H1 (cell line): ENCODE measurements around the gene MCCD1. TPM values are rescaled to one million over a fixed set of nuclear protein-coding genes. Genes with fewer than 3 reads are reported as not detected.

ENCODE experiments used
- CTCF ChIA-PET: fragments of 300-600 bp; sonication (Branson Sonifier 250); formaldehyde crosslinking; loops from one replicate; lab custom pipeline; 2021; ENCODE audit not compliant: partially characterized antibody; lab: Charles Lee
- POLR2A ChIA-PET: fragments of 300-600 bp; sonication (Branson Sonifier 250); formaldehyde crosslinking; loops from one replicate; lab custom pipeline; 2021; ENCODE audit warnings: inconsistent platforms; ENCODE audit not compliant: partially characterized antibody; lab: Charles Lee
- DNase-seq, 2 experiments: peaks; one replicate each; pipeline versions ENCODE4 v3.0.0 to v3.0.0-alpha.2; 2010 to 2022; ENCODE audit warnings: low spot score in 2 of 2, low read depth in 1 of 2, mixed read lengths in 1 of 2
- FAIRE-seq: peaks from 2 replicates; lab custom pipeline; 2011; peaks lifted over from hg19 to GRCh38; lab: Jason Lieb, UNC
- H2AFZ ChIP-seq: 2 replicates; pipeline ENCODE4 v1.8.1; 2012; ENCODE audit warnings: low read length, inconsistent platforms
- H2AK5ac ChIP-seq: 2 replicates; pipeline ENCODE4 v1.6.1; 2013; ENCODE audit warnings: low read depth, low read length
- H2BK120ac ChIP-seq: replicated peaks from 2 replicates; pipeline ENCODE3; 2013; ENCODE audit warnings: low read depth, low read length, inconsistent platforms
- H2BK12ac ChIP-seq: 2 replicates; pipeline ENCODE4 v1.6.1; 2013; ENCODE audit warnings: low read depth, low read length
- H2BK15ac ChIP-seq: 2 replicates; pipeline ENCODE4 v1.6.1; 2013; ENCODE audit warnings: low read length
- H2BK20ac ChIP-seq: 2 replicates; pipeline ENCODE4 v1.6.1; 2013; ENCODE audit warnings: low read length
- H2BK5ac ChIP-seq: 2 replicates; pipeline ENCODE4 v1.6.1; 2013; ENCODE audit warnings: low read depth, low read length
- H3K14ac ChIP-seq: 2 replicates; pipeline ENCODE4 v1.6.1; 2013; ENCODE audit warnings: inconsistent platforms; ENCODE audit not compliant: insufficient read length
- H3K18ac ChIP-seq: 2 replicates; pipeline ENCODE4 v1.6.1; 2013; ENCODE audit warnings: low read length; ENCODE audit errors: extremely low read depth
- H3K23ac ChIP-seq: 2 replicates; pipeline ENCODE4 v1.6.1; 2013; ENCODE audit warnings: inconsistent platforms; ENCODE audit not compliant: insufficient read length
- H3K23me2 ChIP-seq: 2 replicates; pipeline ENCODE4 v1.6.1; 2013; ENCODE audit warnings: low read depth, low read length
- H3K27ac ChIP-seq: 2 replicates; pipeline ENCODE4 v1.6.1; 2011; ENCODE audit warnings: low read depth, low read length, inconsistent platforms
- H3K27me3 ChIP-seq, 4 experiments: replicated peaks in 1 of 4; 1 replicate in 1 of 4; 2 replicates in 3 of 4; pipeline versions ENCODE4 v1.6.1 to v1.8.1; 2011 to 2013; ENCODE audit warnings: low read length in 3 of 4, mild to moderate bottlenecking in 3 of 4, inconsistent platforms in 2 of 4, mixed read lengths in 2 of 4, moderate library complexity in 1 of 4; ENCODE audit not compliant: control insufficient read depth in 3 of 4, insufficient read depth in 3 of 4; ENCODE audit errors: extremely low read depth in 1 of 4
- H3K36me3 ChIP-seq, 4 experiments: 2 replicates each; pipeline versions ENCODE4 v1.6.1 to v1.8.1; 2011 to 2013; ENCODE audit warnings: mild to moderate bottlenecking in 4 of 4, low read length in 3 of 4, moderate library complexity in 2 of 4, control low read depth in 1 of 4, inconsistent platforms in 1 of 4; ENCODE audit not compliant: insufficient read depth in 4 of 4, control insufficient read depth in 2 of 4
- H3K4ac ChIP-seq: replicated peaks from 2 replicates; pipeline ENCODE3; 2013; ENCODE audit warnings: low read length, low read depth, mixed read lengths, inconsistent platforms; ENCODE audit not compliant: insufficient read length
- H3K4me1 ChIP-seq, 4 experiments: replicated peaks in 1 of 4; 1 replicate in 1 of 4; 2 replicates in 3 of 4; pipeline versions ENCODE4 v1.6.1 to v1.8.1; 2011 to 2013; ENCODE audit warnings: low read length in 3 of 4, inconsistent platforms in 2 of 4, mixed read lengths in 1 of 4; ENCODE audit not compliant: insufficient read depth in 4 of 4, control insufficient read depth in 3 of 4
- H3K4me2 ChIP-seq, 2 experiments: 2 replicates each; pipeline versions ENCODE4 v1.6.1 to v1.8.1; 2011 to 2013; ENCODE audit warnings: low read depth in 2 of 2, low read length in 2 of 2, control low read depth in 1 of 2, inconsistent platforms in 1 of 2, mild to moderate bottlenecking in 1 of 2; ENCODE audit not compliant: insufficient read depth in 1 of 2
- H3K4me3 ChIP-seq, 4 experiments: fragments of 200-600, 300-600 bp in 1 of 4; sonication (generic), shearing (Covaris generic), sonication (Bioruptor Twin) in 1 of 4; 2 replicates each; pipeline versions ENCODE4 v1.5.1 to v1.8.1; 2011 to 2016; ENCODE audit warnings: low read length in 4 of 4, low read depth in 3 of 4, control low read depth in 2 of 4, inconsistent platforms in 2 of 4, mild to moderate bottlenecking in 2 of 4, mixed read lengths in 1 of 4, moderate library complexity in 1 of 4; ENCODE audit not compliant: insufficient read depth in 2 of 4; ENCODE audit errors: extremely low read depth in 1 of 4
- H3K56ac ChIP-seq: replicated peaks from 2 replicates; pipeline ENCODE3; 2013; ENCODE audit warnings: low read depth, mild to moderate bottlenecking, mixed read lengths, low read length, inconsistent platforms; ENCODE audit not compliant: insufficient read length
- H3K79me1 ChIP-seq: 2 replicates; pipeline ENCODE4 v1.6.1; 2013; ENCODE audit warnings: low read depth, low read length, control low read depth
- H3K79me2 ChIP-seq, 2 experiments: 2 replicates each; pipeline versions ENCODE4 v1.6.1 to v1.8.1; 2012 to 2013; ENCODE audit warnings: low read length in 2 of 2, mild to moderate bottlenecking in 2 of 2, inconsistent platforms in 1 of 2; ENCODE audit not compliant: insufficient read depth in 2 of 2, control insufficient read depth in 1 of 2
- H3K9ac ChIP-seq, 4 experiments: replicated peaks in 1 of 4; 1 replicate in 1 of 4; 2 replicates in 3 of 4; pipeline versions ENCODE4 v1.6.1 to v1.8.1; 2011 to 2013; ENCODE audit warnings: low read depth in 3 of 4, low read length in 3 of 4, control low read depth in 2 of 4, mild to moderate bottlenecking in 2 of 4, moderate library complexity in 2 of 4, inconsistent platforms in 1 of 4; ENCODE audit errors: extremely low read depth in 1 of 4
- H3K9me3 ChIP-seq, 2 experiments: 2 replicates each; pipeline versions ENCODE4 v1.6.1 to v1.8.1; 2012 to 2013; ENCODE audit warnings: mild to moderate bottlenecking in 2 of 2, moderate library complexity in 2 of 2, control low read depth in 1 of 2, inconsistent platforms in 1 of 2, low read depth in 1 of 2, low read length in 1 of 2, mixed read lengths in 1 of 2; ENCODE audit not compliant: insufficient read depth in 2 of 2
- H4K20me1 ChIP-seq, 2 experiments: replicated peaks in 1 of 2; 2 replicates each; pipeline versions ENCODE3 to v1.8.1; 2011 to 2013; ENCODE audit warnings: inconsistent platforms in 2 of 2, low read length in 2 of 2, mild to moderate bottlenecking in 1 of 2; ENCODE audit not compliant: insufficient read depth in 2 of 2, control insufficient read depth in 1 of 2
- H4K5ac ChIP-seq: 2 replicates; pipeline ENCODE4 v1.6.1; 2013; ENCODE audit warnings: low read length, low read depth, mixed read lengths, inconsistent platforms; ENCODE audit not compliant: insufficient read length
- H4K8ac ChIP-seq: 2 replicates; pipeline ENCODE4 v1.8.0; 2013; ENCODE audit warnings: mild to moderate bottlenecking, moderate library complexity, low read length, inconsistent platforms; ENCODE audit not compliant: insufficient read depth; ENCODE audit errors: extremely low read depth
- H4K91ac ChIP-seq: replicated peaks from 2 replicates; pipeline ENCODE3; 2013; ENCODE audit warnings: low read length, mixed read lengths, inconsistent platforms; ENCODE audit not compliant: insufficient read length
- EZH2 ChIP-seq: fragments of 200-600 bp; sonication (generic); IDR thresholded peaks from 2 replicates; pipeline ENCODE4 v1.7.1; 2012; ENCODE audit warnings: low read depth, mild to moderate bottlenecking, moderate library complexity, low read length, inconsistent platforms; ENCODE audit not compliant: severe bottlenecking
- POLR2A ChIP-seq, 2 experiments: IDR thresholded peaks; 1 replicate in 1 of 2; 2 replicates in 1 of 2; pipeline ENCODE4 v1.6.1; 2011; ENCODE audit warnings: low read depth in 2 of 2, low read length in 2 of 2, mild to moderate bottlenecking in 2 of 2; ENCODE audit errors: control extremely low read depth in 1 of 2
- POLR2AphosphoS5 ChIP-seq: IDR thresholded peaks from 2 replicates; pipeline ENCODE4 v1.6.1; 2011; ENCODE audit warnings: low read depth, low read length
- WGBS, 2 experiments: shearing (Covaris generic) in 1 of 2; methylation state at CpG; one replicate each; pipeline versions ENCODE4 v1.1.6 to v1.1.7; 2013 to 2015; ENCODE audit warnings: low lambda C conversion rate in 2 of 2, mixed read lengths in 2 of 2, inconsistent platforms in 1 of 2, low coverage in 1 of 2, missing lambda C conversion rate in 1 of 2; ENCODE audit not compliant: insufficient replicate concordance in 2 of 2, insufficient coverage in 1 of 2, insufficient read length in 1 of 2; ENCODE audit errors: extremely low coverage in 1 of 2, missing lambda C conversion rate in 1 of 2; 5-methylcytosine and 5-hydroxymethylcytosine counted together
- long read RNA-seq, 2 experiments: library from RNA in 1 of 2; library from capped mRNA in 1 of 2; stranded (forward); transcript quantifications; one replicate each; pipeline ENCODE4 v2.0.0, GENCODE V29; 2021; ENCODE audit warnings: inconsistent platforms in 1 of 2
- polyA minus RNA-seq, 3 experiments: library from RNA; depleted of rRNA, polyadenylated mRNA; stranded (reverse); fragments of >200 nt; gene quantifications; 1 replicate in 2 of 3; 2 replicates in 1 of 3; pipeline ENCODE4 v1.2.3, GENCODE V29; 2011
- polyA plus RNA-seq, 7 experiments: library from polyadenylated mRNA; depleted of rRNA in 3 of 7; stranded (reverse) in 5 of 7; unstranded in 2 of 7; fragments of >200 nt in 5 of 7; fragments of 200-250 nt in 2 of 7; gene quantifications; 1 replicate in 5 of 7; 2 replicates in 1 of 7; 4 replicates in 1 of 7; pipeline versions ENCODE4 v1.2.1 to v1.2.3, GENCODE V29; 2011 to 2013; ENCODE audit warnings: missing spikeins in 2 of 7, mixed read lengths in 2 of 7
- total RNA-seq: library from RNA; stranded (reverse); fragmentation: NEBNext Ultra II Directional; extraction: Animal tissue kit (Norgen Biotek cat#: 25700); gene quantifications from 2 replicates; pipeline ENCODE4 v1.2.1, GENCODE V29; 2021

Gene MCCD1
- total RNA-seq, result not detected in 2 replicates
- not detected in 2 replicates for polyA plus RNA-seq (2011; rRNA removed)
- not detected for polyA plus RNA-seq (2011; cell fraction: cytosol; rRNA removed)
- not detected for polyA plus RNA-seq (2011; cell fraction: nucleus; rRNA removed)
- polyA plus RNA-seq (2012, experiment 1 of 2), result not detected in 4 replicates
- not detected for polyA plus RNA-seq (2012, experiment 2 of 2)
- not detected for polyA plus RNA-seq (2013, experiment 1 of 2)
- polyA plus RNA-seq (2013, experiment 2 of 2), result not detected
- polyA minus RNA-seq (2011; rRNA and poly(A)+ RNA removed), result not detected in 2 replicates
- polyA minus RNA-seq (2011; cell fraction: cytosol; rRNA and poly(A)+ RNA removed), result not detected
- not detected for polyA minus RNA-seq (2011; cell fraction: nucleus; rRNA and poly(A)+ RNA removed)
- long read RNA-seq, experiment 1, result 0 reads
- long read RNA-seq, experiment 2, result 0 reads

GRCh38 chr6:31528821-31529328 lies at the start of gene MCCD1:
Gene MCCD1 (plus strand): TSS chr6:31528962. CDS start chr6:31529015, 53 bp downstream.
- H3K4me3 ChIP-seq, result no peak within 1 kb of the TSS
- H3K27ac ChIP-seq, result no peak within 1 kb of the TSS
- peak; percentile 70; the same call in 1 of the 2 replicates for TF ChIP-seq POLR2AphosphoS5
- TF ChIP-seq EZH2, result no peak
- peak in 1 of 2 experiments; percentile 31; a peak in 1 of 3 replicates for TF ChIP-seq POLR2A (IDR thresholded peaks at IDR 0.05; ENCODE audit: control extremely low read depth in 1 of 2, low read depth in 2 of 2, low read length in 2 of 2)

More at GRCh38 chr6:31528821-31529328, at the start of gene MCCD1:
- ChIA-PET CTCF (interaction anchor here (0.6 to 2.2 kb wide), 4 partner anchors 12 to 151 kb away, joined by 4 to 8 read pairs (median 7); no protein-coding TSS in a partner anchor), POLR2A (interaction anchor here (0.9 to 18.4 kb wide), 22 partner anchors 8 to 132 kb away, joined by 3 to 428 read pairs (median 6); partner anchors contain the start of genes ATP6V1G2, C6orf47, DDX39B and LST1)
- H2BK5ac ChIP-seq, result no peak within 1 kb of the TSS
- H3K27me3 ChIP-seq, result no peaks in the 10 kb centered on the region
- no peaks in the 10 kb centered on the region for H3K23me2 ChIP-seq
- no peak within 1 kb of the TSS for H3K56ac ChIP-seq
- peak within 1 kb of the TSS; percentile 66; the same call in 1 of the 2 replicates for H4K8ac ChIP-seq
- H2AK5ac ChIP-seq, result no peak within 1 kb of the TSS
- no peak within 1 kb of the TSS for H2BK15ac ChIP-seq
- H2BK120ac ChIP-seq, result no peak within 1 kb of the TSS
- H4K5ac ChIP-seq, result no peak within 1 kb of the TSS
- no peak within 1 kb of the TSS for H2AFZ ChIP-seq
- WGBS, 2 experiments, result 88% methylated on average over 6 of the region's 7 CpGs; no CpG with 5 or more reads in 1 of the 2 experiments
- peaks cover 1 to 5% (median 4%) of the 10 kb centered on the region in 4 experiments; a peak in 4 of 7 replicates for H3K4me1 ChIP-seq
- DNase-seq (peak in 1 of 2 experiments; percentile 59), FAIRE-seq (no peak)
- H3K36me3 ChIP-seq, result peaks cover 31 to 48% (median 38%) of the 10 kb centered on the region in 4 experiments
- no peak within 1 kb of the TSS for H3K9ac ChIP-seq
- no peak within 1 kb of the TSS for H2BK20ac ChIP-seq
- peaks cover 0 to 3% of the 10 kb centered on the region in 2 experiments; a peak in 1 of 4 replicates for H3K79me2 ChIP-seq
- no peak within 1 kb of the TSS for H2BK12ac ChIP-seq
- no peak within 1 kb of the TSS for H3K23ac ChIP-seq
- H3K18ac ChIP-seq, result no peak within 1 kb of the TSS
- no peak within 1 kb of the TSS for H3K14ac ChIP-seq
- H3K4me2 ChIP-seq, result no peak within 1 kb of the TSS
- peak within 1 kb of the TSS; percentile 69 for H3K4ac ChIP-seq
- H4K91ac ChIP-seq, result no peak within 1 kb of the TSS
- H3K9me3 ChIP-seq, result no peaks in the 10 kb centered on the region
- H3K79me1 ChIP-seq, result peaks cover 2% of the 10 kb centered on the region; the same call in 1 of the 2 replicates
- peaks cover 16 to 29% of the 10 kb centered on the region in 2 experiments for H4K20me1 ChIP-seq
